AG04450 (cell line): ENCODE measurements around the gene KCNH3. TPM values are rescaled to one million over a fixed set of nuclear protein-coding genes. Genes with fewer than 3 reads are reported as not detected.
A peak's percentile ranks its signal among the peaks of the same experiment; 100 is the strongest.

Experiments used
- CTCF ChIA-PET: fragments of 300-600, 350-600 bp; formaldehyde crosslinking; extraction: SDS; loops from one replicate; lab custom pipeline; 2022; ENCODE audit warnings: antibody characterized with exemption, inconsistent platforms; lab: Charles Lee
- POLR2A ChIA-PET: fragments of 350-600 bp; formaldehyde crosslinking; extraction: SDS; loops from one replicate; lab custom pipeline; 2021; ENCODE audit warnings: antibody characterized with exemption, inconsistent platforms; lab: Yijun Ruan, JAX
- DNase-seq: peaks from one replicate; pipeline ENCODE4 v3.0.0-alpha.2; 2011; ENCODE audit warnings: low read depth, low spot score
- H3K27ac ChIP-seq: one replicate; pipeline ENCODE4 v1.5.1; 2012; ENCODE audit warnings: low read depth, low read length, control low read depth
- H3K27me3 ChIP-seq: one replicate; pipeline ENCODE4 v1.6.0; 2012; ENCODE audit warnings: low read length; ENCODE audit not compliant: control insufficient read depth, insufficient read depth
- H3K4me3 ChIP-seq: 2 replicates; pipeline ENCODE4 v1.5.1; 2011; ENCODE audit warnings: mild to moderate bottlenecking, low read depth, low read length, control low read depth
- H3K9me3 ChIP-seq: 2 replicates; pipeline ENCODE4 v1.5.1; 2012; ENCODE audit warnings: low read length; ENCODE audit not compliant: control insufficient read depth, insufficient read depth
- polyA plus RNA-seq: library from polyadenylated mRNA; depleted of rRNA; stranded (reverse); fragments of >200 nt; gene quantifications from 2 replicates; pipeline ENCODE4 v1.2.3, GENCODE V29; 2011
- TF ChIP-seq, protein P1 (sequence below): IDR thresholded peaks from 2 replicates; pipeline ENCODE4 v1.5.1; 2011; ENCODE audit warnings: low read depth, low read length, control low read depth, inconsistent platforms

KCNH3 gene
- polyA plus RNA-seq, 1 experiment, result 0.01 TPM

DNA sequence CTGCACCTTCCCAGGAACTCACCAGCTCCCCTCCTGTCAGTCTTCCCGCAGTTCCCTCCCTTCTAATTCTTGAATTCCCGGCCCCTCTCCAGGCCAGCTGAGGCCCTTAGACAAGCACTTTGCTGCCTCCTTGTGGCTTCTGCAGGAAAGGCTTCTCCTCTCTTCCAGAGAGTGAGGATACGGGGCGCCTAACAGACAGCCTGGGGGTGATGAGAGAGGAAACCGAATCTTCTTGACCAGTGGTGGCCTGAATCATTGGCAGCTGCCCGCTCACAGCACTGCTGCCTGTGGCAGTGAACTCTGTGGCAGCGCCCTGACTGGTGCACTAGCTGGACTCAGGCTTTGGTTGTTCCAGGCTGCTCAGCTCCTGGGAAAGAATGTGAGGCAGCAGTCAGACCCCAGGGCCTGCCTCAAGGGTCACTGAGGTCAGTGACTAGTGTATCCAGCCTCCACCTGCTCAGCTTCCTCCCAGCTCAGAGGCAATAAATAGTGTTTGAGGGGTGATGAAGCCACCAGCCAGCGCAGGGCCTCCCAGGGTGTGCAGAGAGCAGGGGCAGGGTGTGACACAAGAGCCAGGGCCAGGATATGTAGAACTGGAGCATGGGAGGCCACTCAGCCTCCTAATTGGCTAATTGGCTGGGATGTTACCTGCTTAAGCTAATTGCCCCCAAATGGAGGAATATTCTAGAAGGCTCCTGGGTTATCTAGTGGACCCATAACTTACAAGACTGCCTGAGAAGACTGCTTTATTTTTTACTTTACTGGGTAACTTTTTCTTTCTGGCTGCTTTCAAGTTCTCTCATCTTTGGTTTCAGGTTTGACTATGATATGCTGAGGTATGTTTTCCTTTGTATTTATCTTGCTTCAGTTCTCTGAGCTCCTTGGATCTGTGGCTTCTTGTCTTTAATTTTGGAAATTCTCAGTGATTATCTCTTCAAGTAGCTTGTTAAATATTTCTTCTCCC is 42.0 kb downstream of the KCNH3 start:
- Histone ChIP-seq H3K4me3 (no peak overlapping the region), H3K9me3 (no peaks in the 10 kb centered on the region), H3K27me3 (no peaks in the 10 kb centered on the region), H3K27ac (no peak overlapping the region)
- POLR2A ChIA-PET, result interaction anchor here (0.6 to 0.9 kb wide), 7 partner anchors 13 to 262 kb away, joined by 3 to 6 read pairs (median 4); partner anchors contain the start of genes BCDIN3D, PRPF40B and SPATS2
- CTCF ChIA-PET, result interaction anchor here (0.6 to 7.6 kb wide), 43 partner anchors 8 to 312 kb away, joined by 3 to 120 read pairs (median 4); partner anchors contain the start of genes PRPF40B and PRPH
- DNase-seq, result peak; percentile 42
- TF ChIP-seq, protein P1, sequence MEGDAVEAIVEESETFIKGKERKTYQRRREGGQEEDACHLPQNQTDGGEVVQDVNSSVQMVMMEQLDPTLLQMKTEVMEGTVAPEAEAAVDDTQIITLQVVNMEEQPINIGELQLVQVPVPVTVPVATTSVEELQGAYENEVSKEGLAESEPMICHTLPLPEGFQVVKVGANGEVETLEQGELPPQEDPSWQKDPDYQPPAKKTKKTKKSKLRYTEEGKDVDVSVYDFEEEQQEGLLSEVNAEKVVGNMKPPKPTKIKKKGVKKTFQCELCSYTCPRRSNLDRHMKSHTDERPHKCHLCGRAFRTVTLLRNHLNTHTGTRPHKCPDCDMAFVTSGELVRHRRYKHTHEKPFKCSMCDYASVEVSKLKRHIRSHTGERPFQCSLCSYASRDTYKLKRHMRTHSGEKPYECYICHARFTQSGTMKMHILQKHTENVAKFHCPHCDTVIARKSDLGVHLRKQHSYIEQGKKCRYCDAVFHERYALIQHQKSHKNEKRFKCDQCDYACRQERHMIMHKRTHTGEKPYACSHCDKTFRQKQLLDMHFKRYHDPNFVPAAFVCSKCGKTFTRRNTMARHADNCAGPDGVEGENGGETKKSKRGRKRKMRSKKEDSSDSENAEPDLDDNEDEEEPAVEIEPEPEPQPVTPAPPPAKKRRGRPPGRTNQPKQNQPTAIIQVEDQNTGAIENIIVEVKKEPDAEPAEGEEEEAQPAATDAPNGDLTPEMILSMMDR, result peak; percentile 93

DNA sequence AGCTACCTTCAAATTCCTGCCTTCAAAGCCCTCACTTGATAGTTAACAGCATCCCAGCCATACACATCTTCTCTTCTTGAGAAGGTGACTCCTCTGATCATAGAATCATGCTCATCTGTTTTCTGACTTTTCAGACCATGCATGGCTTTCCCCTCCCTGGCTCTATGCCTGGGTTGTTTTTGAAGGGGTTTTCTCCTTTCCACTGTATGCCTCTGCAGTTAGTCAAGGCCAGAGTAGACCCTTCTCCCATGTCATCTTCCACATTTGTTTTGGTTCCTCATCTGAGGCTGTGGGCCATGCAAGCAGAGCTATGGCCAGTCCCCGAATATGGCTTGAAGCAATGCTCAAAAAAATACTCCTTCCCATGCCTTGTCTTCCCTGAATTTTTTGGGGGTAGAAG is 43.4 kb downstream of the KCNH3 start:
- Histone ChIP-seq H3K27ac (no peak overlapping the region), H3K4me3 (no peak overlapping the region), H3K27me3 (no peaks in the 10 kb centered on the region), H3K9me3 (no peaks in the 10 kb centered on the region)
- ChIA-PET CTCF (interaction anchor here (0.9 to 7.6 kb wide), 6 partner anchors 27 to 293 kb away, joined by 3 to 120 read pairs (median 6); no protein-coding TSS in a partner anchor), POLR2A (no interaction called here)
- TF ChIP-seq, protein P1, result no peak
- DNase-seq, result no peak

DNA sequence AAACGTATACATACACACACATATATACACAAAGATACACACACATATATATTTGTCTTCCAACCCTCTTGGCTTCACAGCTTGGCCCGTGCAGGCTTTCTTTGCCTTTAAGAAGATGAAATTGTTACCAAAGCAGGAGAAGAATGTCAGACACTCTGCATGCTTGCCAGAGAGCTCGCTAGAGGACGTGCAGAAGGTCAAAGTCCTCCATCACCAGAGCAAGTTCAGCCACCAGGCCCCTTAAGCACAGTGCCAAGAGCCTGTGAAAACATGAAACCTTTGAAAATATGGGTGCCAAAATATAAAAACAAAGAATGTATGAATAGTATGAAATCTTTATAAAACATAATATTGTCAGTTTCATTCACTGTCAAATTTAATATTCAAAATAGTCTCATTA is 44.0 kb downstream of the KCNH3 start:
- POLR2A ChIA-PET, result no interaction called here
- Histone ChIP-seq H3K27ac (no peak overlapping the region), H3K4me3 (no peak overlapping the region), H3K9me3 (no peaks in the 10 kb centered on the region), H3K27me3 (no peaks in the 10 kb centered on the region)
- TF ChIP-seq, protein P1, result no peak
- CTCF ChIA-PET, result interaction anchor here (0.9 to 7.6 kb wide), 5 partner anchors 41 to 294 kb away, joined by 3 to 120 read pairs (median 4); partner anchors contain the start of gene PRPF40B
- no peak for DNase-seq

DNA sequence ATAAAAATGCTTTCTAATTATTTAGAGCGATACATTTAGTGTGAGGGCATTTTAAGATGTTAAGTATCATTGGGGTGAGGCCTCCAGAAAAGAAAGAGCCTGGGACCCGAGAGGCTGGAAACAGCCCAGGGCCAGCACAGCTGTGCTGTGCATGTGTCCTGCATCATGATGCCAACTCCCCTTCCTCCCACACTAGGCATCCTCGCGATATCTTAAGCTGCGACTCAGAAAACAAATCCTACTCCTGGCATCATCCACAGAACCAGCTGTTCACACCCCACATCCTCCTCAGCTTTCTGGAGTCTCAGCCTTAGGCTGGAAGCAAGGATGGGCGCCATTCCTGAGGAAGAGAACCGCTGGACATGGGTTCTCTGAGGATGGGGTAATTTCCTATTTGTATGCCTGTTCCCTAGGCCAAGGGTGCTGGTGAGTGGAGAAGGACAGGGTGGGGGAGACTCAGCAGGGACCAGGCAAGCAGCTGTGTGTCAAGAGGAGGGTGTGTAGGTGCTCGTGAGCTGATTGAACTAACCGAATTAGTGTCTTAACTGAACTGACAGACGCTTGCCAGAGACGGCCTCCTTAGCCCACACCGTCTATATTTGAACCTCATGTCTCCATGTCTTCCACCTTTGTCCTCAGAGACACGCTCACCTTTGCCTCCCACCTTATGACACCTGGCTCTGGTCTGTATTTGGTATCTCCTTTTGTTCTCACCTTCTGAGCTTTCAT is 44.7 kb downstream of the KCNH3 start:
- POLR2A ChIA-PET, result no interaction called here
- TF ChIP-seq, protein P1, result no peak
- DNase-seq, result no peak
- H3K27ac ChIP-seq, result no peak overlapping the region
- CTCF ChIA-PET, result interaction anchor here (0.9 to 7.6 kb wide), 5 partner anchors 40 to 294 kb away, joined by 3 to 120 read pairs (median 4); partner anchors contain the start of gene PRPF40B
- no peak overlapping the region for H3K4me3 ChIP-seq
- H3K9me3 ChIP-seq, result no peaks in the 10 kb centered on the region
- no peaks in the 10 kb centered on the region for H3K27me3 ChIP-seq
